Smooth muscle cell (in vitro differentiated cells): ENCODE measurements around the gene SREBF2. TPM values are rescaled to one million over a fixed set of nuclear protein-coding genes. Genes with fewer than 3 reads are reported as not detected.

Experiments
- DNase-seq: peaks from one replicate; lab custom pipeline; 2025; ENCODE audit not compliant: unreplicated experiment; lab: John Stamatoyannopoulos, UW
- H2AFZ ChIP-seq: fragments of 200-600 bp; sonication (generic); 2 replicates; pipeline ENCODE4 v1.6.0; 2016; ENCODE audit warnings: antibody characterized with exemption, low read depth, mild to moderate bottlenecking
- H3F3A ChIP-seq: fragments of 200-600 bp; sonication (generic); 2 replicates; pipeline ENCODE4 v1.6.0; 2017; ENCODE audit warnings: antibody characterized with exemption, low read depth
- H3K27ac ChIP-seq: fragments of 200-600 bp; sonication (generic); 2 replicates; pipeline ENCODE4 v1.5.1; 2016; ENCODE audit warnings: low read depth, mild to moderate bottlenecking
- H3K27me3 ChIP-seq: fragments of 200-600 bp; sonication (generic); 2 replicates; pipeline ENCODE4 v1.6.1; 2016; ENCODE audit warnings: low read depth, mild to moderate bottlenecking
- H3K36me3 ChIP-seq: fragments of 200-600 bp; sonication (generic); 2 replicates; pipeline ENCODE4 v1.5.1; 2016; ENCODE audit warnings: low read depth
- H3K4me1 ChIP-seq: fragments of 200-600 bp; sonication (generic); 2 replicates; pipeline ENCODE4 v1.5.1; 2016; ENCODE audit warnings: low read depth
- H3K4me2 ChIP-seq: fragments of 200-600 bp; sonication (generic); 2 replicates; pipeline ENCODE4 v1.6.0; 2016; ENCODE audit warnings: mild to moderate bottlenecking
- H3K4me3 ChIP-seq: fragments of 200-600 bp; sonication (generic); 2 replicates; pipeline ENCODE4 v1.5.1; 2016; ENCODE audit warnings: mild to moderate bottlenecking
- H3K79me2 ChIP-seq: fragments of 200-600 bp; sonication (generic); 2 replicates; pipeline ENCODE4 v1.6.0; 2016; ENCODE audit warnings: low read depth, mild to moderate bottlenecking
- H3K9ac ChIP-seq: fragments of 200-600 bp; sonication (generic); 2 replicates; pipeline ENCODE4 v1.6.0; 2016; ENCODE audit warnings: low read depth
- H3K9me3 ChIP-seq: fragments of 200-600 bp; sonication (generic); replicated peaks from 2 replicates; pipeline ENCODE4 v1.5.1; 2016; ENCODE audit warnings: low read depth
- H4K20me1 ChIP-seq: fragments of 200-600 bp; sonication (generic); 2 replicates; pipeline ENCODE4 v1.6.0; 2016; ENCODE audit warnings: low read depth
- CTCF ChIP-seq: fragments of 200-600 bp; sonication (generic); IDR thresholded peaks from 2 replicates; pipeline ENCODE4 v1.5.1; 2017; ENCODE audit warnings: borderline replicate concordance, mild to moderate bottlenecking, antibody characterized with exemption; ENCODE audit not compliant: insufficient read depth, poor library complexity, severe bottlenecking
- WGBS: methylation state at CpG from one replicate; pipeline ENCODE4 v1.1.7; 2016; ENCODE audit warnings: low lambda C conversion rate; 5-methylcytosine and 5-hydroxymethylcytosine counted together
- polyA plus RNA-seq: library from polyadenylated mRNA; unstranded; fragments of >200 nt; fragmentation: Nextera tagmentation; extraction: Ambion mirVana; gene quantifications from 2 replicates; pipeline ENCODE4 v1.2.1, GENCODE V29; 2016
- total RNA-seq: library from RNA; depleted of rRNA; stranded (reverse); fragments of >200 nt; gene quantifications from 2 replicates; pipeline ENCODE4 v1.2.3, GENCODE V29; 2014

Gene SREBF2
- total and polyA plus RNA-seq, 2 experiments from 2014 or later = 62.9 to 78.2 TPM

- DNase-seq = peak; percentile 14
- peaks cover 3% of the 10 kb centered on the region for H3K4me1 ChIP-seq
- H3K36me3 ChIP-seq = no peaks in the 10 kb centered on the region
- no peaks in the 10 kb centered on the region for H3K79me2 ChIP-seq
- no peak overlapping the region for H3K27ac ChIP-seq
- peak; percentile 70 for TF ChIP-seq CTCF
- H3K9me3 ChIP-seq = no peaks in the 10 kb centered on the region
- no peak overlapping the region for H3K9ac ChIP-seq
- H2AFZ ChIP-seq = no peak overlapping the region
- no peaks in the 10 kb centered on the region for H4K20me1 ChIP-seq
- H3K4me3 ChIP-seq = peak overlapping the region; percentile 38
- H3F3A ChIP-seq = no peaks in the 10 kb centered on the region
- WGBS = 5% methylated on average over 26 of the region's 48 CpGs
- peak overlapping the region; percentile 84 for H3K4me2 ChIP-seq
- peaks cover 30% of the 10 kb centered on the region for H3K27me3 ChIP-seq
Observed at GRCh38 chr22:41925783-41926460, 93.0 kb downstream of the SREBF2 start.

GRCh38 chr22:41927813-41928212, 94.9 kb downstream of the SREBF2 start:
- Histone ChIP-seq H3F3A (no peaks in the 10 kb centered on the region), H3K27ac (no peak overlapping the region), H3K4me1 (peaks cover 3% of the 10 kb centered on the region), H4K20me1 (no peaks in the 10 kb centered on the region), H3K9me3 (no peaks in the 10 kb centered on the region), H3K36me3 (no peaks in the 10 kb centered on the region), H3K27me3 (peaks cover 30% of the 10 kb centered on the region), H2AFZ (no peak overlapping the region), H3K9ac (no peak overlapping the region), H3K79me2 (no peaks in the 10 kb centered on the region), H3K4me2 (no peak overlapping the region), H3K4me3 (no peak overlapping the region)
- no peak for TF ChIP-seq CTCF
- no peak for DNase-seq
- WGBS = 65% methylated on average over 6 of the region's 6 CpGs

- Histone ChIP-seq H3F3A (no peaks in the 10 kb centered on the region), H4K20me1 (no peaks in the 10 kb centered on the region), H3K4me2 (no peak overlapping the region), H3K9ac (no peak overlapping the region), H3K4me1 (peaks cover 3% of the 10 kb centered on the region), H3K79me2 (no peaks in the 10 kb centered on the region), H2AFZ (no peak overlapping the region), H3K27me3 (peaks cover 28% of the 10 kb centered on the region), H3K27ac (no peak overlapping the region), H3K9me3 (no peaks in the 10 kb centered on the region), H3K36me3 (no peaks in the 10 kb centered on the region), H3K4me3 (no peak overlapping the region)
- no peak for TF ChIP-seq CTCF
- no peak for DNase-seq
- 78% methylated on average over 14 of the region's 14 CpGs for WGBS
Observed at GRCh38 chr22:41928593-41929417, 95.9 kb downstream of the SREBF2 start.
